ENCODE measurements around the gene PABPN1. TPM values are rescaled to one million over a fixed set of nuclear protein-coding genes. Genes with fewer than 3 reads are reported as not detected.

PABPN1 gene
- total and polyA plus RNA-seq, 8 donors, result 32.6 to 166 (median 53.4) TPM

- Histone ChIP-seq H3K36me3 (no peaks in the 10 kb centered on the region), H3K4me1 (peaks cover 6 to 16% (median 9%) of the 10 kb centered on the region in 3 donors), H3K27me3 (no peaks in the 10 kb centered on the region), H3K9me3 (no peaks in the 10 kb centered on the region), H3K27ac (peak overlapping the region; percentile 95 to 98 (median 98)), H3K4me3 (peak overlapping the region; percentile 54 to 82 (median 68))
- TF ChIP-seq CTCF (IDR thresholded peaks at IDR 0.05), result no peak
- DNase-seq (no peak), FAIRE-seq (no peak), ATAC-seq (peak; percentile 5 to 24 (median 9))
- intact Hi-C loops (cut with DNase I), result no loop called here
- WGBS, 2 donors, result 0 to 1% methylated on average over 15 to 25 of the region's 25 CpGs
These were observed 19.3 kb upstream of the PABPN1 start for GRCh38 chr14:23301969-23302289.

DNA sequence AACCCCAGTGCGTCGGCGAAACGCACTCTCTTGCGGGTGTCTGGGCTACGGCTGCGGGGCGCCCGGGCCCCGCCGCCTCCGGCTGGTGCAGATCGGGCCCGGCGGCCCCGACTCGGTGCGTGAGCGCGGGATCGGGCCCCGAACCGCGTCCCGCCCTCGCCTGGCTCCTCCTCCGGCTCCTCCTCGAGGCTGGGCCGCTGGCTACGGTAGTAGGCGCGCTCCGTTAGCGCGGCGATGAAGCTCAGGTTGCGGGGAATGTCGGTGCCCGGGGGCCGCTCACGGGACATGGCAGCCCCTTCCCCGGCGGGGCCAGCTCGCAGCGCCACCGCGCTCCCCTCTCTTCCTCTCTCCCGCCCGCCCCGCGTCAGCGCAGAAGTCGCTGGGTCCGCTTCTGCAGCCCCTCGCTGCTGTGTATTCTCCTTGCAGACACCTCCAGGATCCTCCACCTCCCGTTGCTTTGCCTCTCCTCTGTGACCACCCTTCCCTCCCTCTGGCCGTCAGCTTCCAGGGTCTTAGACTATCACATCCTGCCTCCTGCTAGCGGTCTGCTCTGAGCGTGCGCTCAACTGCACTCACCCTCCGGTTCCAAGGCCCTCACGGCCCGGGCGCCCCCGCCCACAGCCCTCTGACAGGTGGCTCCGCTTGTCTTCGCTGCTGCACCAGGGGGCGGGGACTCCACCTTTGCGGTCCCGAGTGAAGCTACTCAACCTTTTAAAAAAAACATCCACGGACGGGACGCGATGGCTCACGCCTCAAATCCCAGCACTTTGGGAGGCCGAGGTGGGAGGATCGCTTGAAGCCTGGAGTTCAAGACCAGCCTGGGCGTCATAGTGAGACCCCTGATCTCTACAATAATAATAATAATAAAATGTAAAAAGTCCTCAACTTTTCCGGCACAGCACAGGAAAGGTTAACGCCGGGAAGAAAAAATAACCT lies 18.7 kb upstream of the PABPN1 start, which contains the start of gene PPP1R3E:
Gene PPP1R3E (minus strand): TSS at position 570 of the 936 bp plus-strand sequence. CDS start 283 bp downstream, at position 287.
- intact Hi-C loops (cut with DNase I), result no loop called here
- H3K27ac ChIP-seq, result peak within 1 kb of the TSS; percentile 95 to 98 (median 98)
- no peaks in the 10 kb centered on the region for H3K36me3 ChIP-seq
- H3K27me3 ChIP-seq, result no peaks in the 10 kb centered on the region
- ATAC-seq (peak; percentile 43 to 60 (median 45)), DNase-seq (peak; percentile 72 to 89 (median 80)), FAIRE-seq (no peak)
- H3K4me1 ChIP-seq, result peaks cover 8 to 17% (median 9%) of the 10 kb centered on the region in 3 donors
- H3K9me3 ChIP-seq, result no peaks in the 10 kb centered on the region
- 1 to 2% methylated on average over 65 to 81 of the region's 81 CpGs for WGBS, 2 donors
- no peak for TF ChIP-seq CTCF (IDR thresholded peaks at IDR 0.05)
- H3K4me3 ChIP-seq, result peak within 1 kb of the TSS; percentile 54 to 82 (median 68)

- FAIRE-seq (no peak), DNase-seq (peak; percentile 85 to 94 (median 92)), ATAC-seq (peak; percentile 58 to 84 (median 75))
- Histone ChIP-seq H3K27ac (peak within 1 kb of the TSS; percentile 66 to 90 (median 80)), H3K4me1 (peaks cover 9 to 23% (median 19%) of the 10 kb centered on the region in 3 donors), H3K36me3 (peaks cover 0 to 5% (median 0%) of the 10 kb centered on the region in 3 donors), H3K27me3 (no peaks in the 10 kb centered on the region), H3K4me3 (peak within 1 kb of the TSS; percentile 64 to 77 (median 72)), H3K9me3 (no peaks in the 10 kb centered on the region)
- no peak for TF ChIP-seq CTCF (IDR thresholded peaks at IDR 0.05)
- WGBS, 2 donors, result 0 to 1% methylated on average over 24 of the region's 24 CpGs
- intact Hi-C loops (cut with DNase I), result no loop called here
These were observed 14.7 kb upstream of the PABPN1 start, which contains the start of gene BCL2L2 for GRCh38 chr14:23306412-23307145. TSS of gene BCL2L2 (plus strand) at chr14:23306833. CDS start at chr14:23307768, 935 bp downstream.

DNA sequence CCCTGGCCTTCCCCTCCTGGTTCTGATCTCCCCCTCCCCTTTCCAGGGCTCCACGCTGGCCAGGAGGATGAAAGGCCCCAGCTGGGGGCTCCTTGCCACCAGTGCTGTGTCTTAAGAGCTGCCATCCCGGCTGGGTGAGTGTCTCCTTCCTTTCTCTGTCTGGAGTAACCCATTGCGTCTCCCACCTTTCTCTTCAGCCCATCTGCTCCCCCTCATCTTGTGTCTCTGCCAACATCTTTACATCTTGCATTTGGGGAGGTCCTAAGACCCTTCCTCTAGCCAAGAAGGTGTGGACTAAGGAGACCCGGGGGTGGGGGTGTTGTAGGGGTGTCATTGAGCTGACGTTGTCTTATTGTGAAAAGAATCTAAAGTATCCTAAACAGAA lies 14.1 kb upstream of the PABPN1 start:
- no peak for ATAC-seq
- H3K4me3 ChIP-seq, result peak overlapping the region; percentile 64 to 77 (median 72)
- no peaks in the 10 kb centered on the region for H3K9me3 ChIP-seq
- peak overlapping the region; percentile 66 to 90 (median 80) for H3K27ac ChIP-seq
- peak in 1 of 6 donors; percentile 25 for DNase-seq
- WGBS, 2 donors, result 2 to 6% methylated on average over 5 of the region's 5 CpGs
- intact Hi-C loops (cut with DNase I), result no loop called here
- peaks cover 0 to 5% (median 0%) of the 10 kb centered on the region in 3 donors for H3K36me3 ChIP-seq
- no peak for FAIRE-seq
- no peaks in the 10 kb centered on the region for H3K27me3 ChIP-seq
- peaks cover 9 to 23% (median 19%) of the 10 kb centered on the region in 3 donors for H3K4me1 ChIP-seq
- no peak for TF ChIP-seq CTCF (IDR thresholded peaks at IDR 0.05)
